ENCODE results near the gene COPS6.

GRCh38 chr7:100074841-100075240 lies 13.9 kb upstream of the COPS6 start:
- TF ChIP-seq CTCF (IDR thresholded peaks at IDR 0.05; ENCODE audit: low read length) (no peak), EZH2 (optimal IDR thresholded peaks at IDR 0.05; ENCODE audit: low read depth, low read length) (no peak)

All from MM.1S (cell line).